Glomerular endothelial cell (primary cell): Measurements from ENCODE around the gene PTCHD1. TPM values are rescaled to one million over a fixed set of nuclear protein-coding genes. Genes with fewer than 3 reads are reported as not detected.

Source experiments
- DNase-seq: peaks from one replicate; pipeline ENCODE4 v3.0.0-alpha.2; 2011; ENCODE audit warnings: low read depth, low spot score; ENCODE audit errors: extremely low read depth
- total RNA-seq: library from RNA; depleted of rRNA; stranded (reverse); fragments of >200 nt; gene quantifications from 2 replicates; pipeline ENCODE4 v1.2.3, GENCODE V29; 2015

Gene PTCHD1
- total RNA-seq, 1 donor from 2014 or later: 0.12 TPM

DNA sequence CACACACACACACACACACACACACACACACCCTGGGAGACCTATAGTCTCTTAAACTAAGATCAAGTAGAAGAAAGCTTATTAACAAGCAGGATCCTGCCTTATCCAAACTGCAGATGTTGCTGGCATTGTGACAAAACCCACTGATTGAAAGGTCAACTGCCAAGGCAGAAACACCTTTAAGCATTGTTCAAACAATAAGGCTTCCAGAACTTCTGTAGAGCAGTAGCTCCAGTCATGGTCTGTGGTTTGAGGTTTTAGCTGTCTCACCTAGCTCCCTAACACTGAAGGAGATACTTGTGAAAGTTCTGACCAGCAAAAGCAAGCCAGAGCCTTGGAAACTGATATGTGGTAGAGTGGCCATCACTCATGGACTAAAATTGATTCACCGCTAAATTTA lies 59.8 kb downstream of the PTCHD1 start:
- no peak for DNase-seq

DNA sequence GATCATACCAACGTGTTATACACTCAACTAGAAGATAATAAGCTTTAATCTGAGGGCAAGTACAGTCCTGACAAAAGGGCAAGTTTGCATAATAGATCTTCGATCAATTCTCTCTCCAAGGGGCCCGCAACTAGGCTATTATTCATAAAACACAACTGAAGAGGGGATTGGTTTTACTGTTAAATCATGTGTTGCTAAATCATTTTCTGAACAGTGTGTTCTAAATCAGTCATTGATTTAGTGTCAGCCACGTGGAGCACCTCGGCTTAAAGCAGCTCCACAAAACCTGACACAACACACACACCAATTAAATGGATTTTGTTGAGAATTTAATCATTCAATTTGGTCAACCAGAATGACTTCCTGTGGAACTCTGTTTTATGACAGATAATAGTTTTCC lies 61.6 kb downstream of the PTCHD1 start:
- DNase-seq: no peak

GRCh38 chrX:23398570-23398969 lies 63.9 kb downstream of the PTCHD1 start:
- no peak for DNase-seq

DNA sequence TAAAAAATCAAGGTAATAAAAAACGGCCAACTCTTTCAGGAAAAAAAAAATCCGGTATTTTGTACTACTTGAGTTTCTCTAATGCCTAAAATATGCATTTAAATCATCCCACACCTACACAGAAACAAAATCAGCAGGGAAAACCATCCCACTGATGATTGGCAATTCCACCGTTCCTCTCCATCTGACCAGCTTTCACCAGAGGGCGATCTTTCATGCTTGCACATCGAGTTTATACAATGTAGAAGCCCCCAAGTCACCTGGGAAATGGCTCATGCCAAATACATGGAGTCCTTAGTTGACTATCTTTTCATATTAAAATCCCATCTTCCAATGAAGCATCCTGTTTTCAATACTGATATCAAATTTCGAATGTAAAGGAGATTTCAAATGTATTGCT lies 69.2 kb downstream of the PTCHD1 start:
- no peak for DNase-seq

GRCh38 chrX:23422912-23423311 lies 88.3 kb downstream of the PTCHD1 start:
- DNase-seq: no peak

DNA sequence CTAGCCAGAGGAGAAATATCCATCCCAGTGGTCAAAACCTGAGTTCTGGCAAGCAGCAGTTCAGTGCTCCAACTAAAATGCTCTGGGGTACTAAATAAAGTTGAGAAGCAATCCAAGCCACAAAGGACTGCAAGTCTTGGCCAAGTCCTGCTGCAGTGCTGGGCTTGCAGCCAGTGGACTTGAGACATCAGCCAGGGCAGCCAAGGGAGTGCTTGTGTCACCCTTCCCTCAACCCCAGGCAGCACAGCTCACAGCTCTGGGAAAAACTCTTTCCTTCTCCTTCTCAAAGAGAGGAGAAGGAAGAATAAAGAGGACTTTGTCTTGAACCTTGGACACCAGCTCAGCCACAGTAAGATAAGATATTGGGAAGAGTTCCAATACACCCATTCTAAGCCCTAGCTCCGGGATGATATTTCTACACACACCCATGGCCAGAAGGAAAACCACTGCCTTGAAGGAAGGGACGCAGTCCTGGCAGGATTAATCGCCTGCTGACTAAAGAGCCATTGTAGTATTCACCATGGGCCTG lies 99.8 kb downstream of the PTCHD1 start:
- no peak for DNase-seq

DNA sequence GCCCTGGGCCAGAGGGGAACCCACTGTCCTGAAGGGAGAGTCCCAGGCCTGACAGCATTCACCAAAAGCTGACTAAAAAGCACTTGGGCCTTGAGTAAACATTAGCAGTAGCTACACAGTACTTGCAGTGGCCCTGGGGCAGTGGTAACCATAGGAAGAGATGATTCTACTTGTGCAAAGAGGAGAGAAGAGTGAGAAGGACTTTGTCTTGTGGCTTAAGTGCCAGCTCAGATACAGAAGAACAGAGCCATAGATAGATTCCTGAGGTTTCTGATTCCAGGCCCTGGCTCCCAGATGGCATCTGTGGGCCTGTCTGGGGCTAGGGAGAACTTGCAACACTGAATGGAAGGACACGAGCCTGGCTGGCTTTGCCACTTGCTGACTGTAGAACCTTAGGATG lies 100.5 kb downstream of the PTCHD1 start:
- no peak for DNase-seq

DNA sequence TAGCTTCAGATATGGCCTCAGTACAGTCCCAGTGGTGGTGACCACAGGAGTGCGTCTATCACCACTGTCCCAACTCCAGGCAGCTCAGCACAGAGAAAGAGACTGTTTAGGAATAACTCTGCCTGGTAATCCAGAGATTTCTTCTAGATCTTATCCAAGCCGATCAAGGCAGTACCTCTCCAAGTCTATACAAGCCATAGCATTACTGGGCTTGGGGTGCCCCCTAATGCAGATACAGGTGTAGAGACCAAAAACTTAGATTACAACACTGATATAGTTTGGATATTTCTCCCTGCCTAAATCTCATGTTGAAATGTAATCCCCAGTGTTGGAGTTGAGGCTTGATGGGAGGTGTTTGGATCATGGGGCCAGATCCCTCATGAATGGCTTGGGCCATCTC lies 100.9 kb downstream of the PTCHD1 start:
- no peak for DNase-seq

- no peak for DNase-seq
Observed at GRCh38 chrX:23436875-23437274, 102.2 kb downstream of the PTCHD1 start.

GRCh38 chrX:23451266-23451665 lies 116.6 kb downstream of the PTCHD1 start:
- no peak for DNase-seq
